ENCODE data around the gene ATG5.

DNA sequence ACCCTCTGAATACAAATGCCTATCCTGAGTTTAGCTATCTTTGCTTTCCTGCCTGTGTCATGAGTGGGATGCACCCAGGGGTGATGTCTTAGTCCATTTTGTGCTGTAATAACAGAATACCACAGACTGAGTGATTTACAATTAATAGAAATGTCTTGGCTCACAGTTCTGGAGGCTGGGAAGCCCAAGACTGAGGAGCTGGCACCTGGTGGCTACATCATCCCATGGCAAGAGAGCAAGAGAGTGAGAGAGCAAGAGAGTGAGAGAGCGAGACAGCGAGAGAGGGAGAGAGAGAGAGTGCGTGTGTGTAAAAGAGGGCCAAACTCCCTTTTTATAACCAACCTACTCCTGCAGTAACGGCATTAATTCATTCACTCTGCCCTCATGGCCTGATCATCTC lies 162.6 kb downstream of the ATG5 start:
- no peak for TF ChIP-seq EP300 (IDR thresholded peaks at IDR 0.05)
- no peak for TF ChIP-seq POLR2AphosphoS5 (IDR thresholded peaks at IDR 0.05)
